GM12872 (cell line): ENCODE data around the gene APBA2.

Experiments
- TF ChIP-seq, protein P1 (sequence below): IDR thresholded peaks from 3 replicates; pipeline ENCODE4 v1.5.1; 2011; ENCODE audit warnings: low read depth, mild to moderate bottlenecking, low read length, moderate library complexity; ENCODE audit not compliant: insufficient read depth

Gene APBA2

DNA sequence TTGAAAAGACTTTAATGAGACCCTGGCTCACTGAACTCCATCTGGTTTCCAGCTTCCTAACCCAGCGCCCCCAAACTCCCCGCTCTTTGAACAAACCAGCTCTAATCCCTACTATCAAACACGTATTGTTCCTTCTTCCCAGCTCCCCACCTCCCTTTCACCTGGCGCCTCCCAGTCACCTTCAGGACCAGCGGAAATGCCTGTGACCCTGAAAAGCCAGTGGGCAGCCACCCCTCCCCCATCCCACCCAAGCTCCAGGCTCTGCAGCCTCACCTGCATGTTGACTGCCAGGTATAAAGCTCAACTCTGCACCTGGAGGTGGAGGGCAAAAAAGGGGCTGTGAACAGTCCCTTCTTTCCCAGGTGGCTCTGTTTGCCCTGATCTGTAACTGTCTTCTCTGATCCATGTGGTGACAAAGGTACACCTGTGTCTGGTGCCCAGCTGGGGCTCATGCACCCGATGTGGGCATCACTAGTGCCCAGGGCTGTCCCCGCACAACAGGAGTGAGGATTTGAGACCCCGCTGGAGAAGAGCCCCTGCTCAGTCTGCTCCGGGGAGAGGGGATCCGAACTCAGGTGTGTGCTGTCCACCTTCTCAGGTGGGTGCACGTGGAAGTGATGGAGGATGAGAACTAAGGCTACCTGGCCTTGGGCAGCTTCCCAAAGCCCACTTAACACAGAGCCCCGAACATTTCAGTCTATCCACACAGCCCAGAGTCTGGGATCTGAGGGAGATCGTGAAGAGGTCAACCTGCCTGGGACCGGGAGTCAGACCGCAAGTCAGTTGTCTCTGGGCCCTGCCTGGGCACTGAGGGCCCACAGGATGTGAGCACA is 254.9 kb downstream of the APBA2 start:
- TF ChIP-seq, protein P1, sequence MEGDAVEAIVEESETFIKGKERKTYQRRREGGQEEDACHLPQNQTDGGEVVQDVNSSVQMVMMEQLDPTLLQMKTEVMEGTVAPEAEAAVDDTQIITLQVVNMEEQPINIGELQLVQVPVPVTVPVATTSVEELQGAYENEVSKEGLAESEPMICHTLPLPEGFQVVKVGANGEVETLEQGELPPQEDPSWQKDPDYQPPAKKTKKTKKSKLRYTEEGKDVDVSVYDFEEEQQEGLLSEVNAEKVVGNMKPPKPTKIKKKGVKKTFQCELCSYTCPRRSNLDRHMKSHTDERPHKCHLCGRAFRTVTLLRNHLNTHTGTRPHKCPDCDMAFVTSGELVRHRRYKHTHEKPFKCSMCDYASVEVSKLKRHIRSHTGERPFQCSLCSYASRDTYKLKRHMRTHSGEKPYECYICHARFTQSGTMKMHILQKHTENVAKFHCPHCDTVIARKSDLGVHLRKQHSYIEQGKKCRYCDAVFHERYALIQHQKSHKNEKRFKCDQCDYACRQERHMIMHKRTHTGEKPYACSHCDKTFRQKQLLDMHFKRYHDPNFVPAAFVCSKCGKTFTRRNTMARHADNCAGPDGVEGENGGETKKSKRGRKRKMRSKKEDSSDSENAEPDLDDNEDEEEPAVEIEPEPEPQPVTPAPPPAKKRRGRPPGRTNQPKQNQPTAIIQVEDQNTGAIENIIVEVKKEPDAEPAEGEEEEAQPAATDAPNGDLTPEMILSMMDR = no peak

DNA sequence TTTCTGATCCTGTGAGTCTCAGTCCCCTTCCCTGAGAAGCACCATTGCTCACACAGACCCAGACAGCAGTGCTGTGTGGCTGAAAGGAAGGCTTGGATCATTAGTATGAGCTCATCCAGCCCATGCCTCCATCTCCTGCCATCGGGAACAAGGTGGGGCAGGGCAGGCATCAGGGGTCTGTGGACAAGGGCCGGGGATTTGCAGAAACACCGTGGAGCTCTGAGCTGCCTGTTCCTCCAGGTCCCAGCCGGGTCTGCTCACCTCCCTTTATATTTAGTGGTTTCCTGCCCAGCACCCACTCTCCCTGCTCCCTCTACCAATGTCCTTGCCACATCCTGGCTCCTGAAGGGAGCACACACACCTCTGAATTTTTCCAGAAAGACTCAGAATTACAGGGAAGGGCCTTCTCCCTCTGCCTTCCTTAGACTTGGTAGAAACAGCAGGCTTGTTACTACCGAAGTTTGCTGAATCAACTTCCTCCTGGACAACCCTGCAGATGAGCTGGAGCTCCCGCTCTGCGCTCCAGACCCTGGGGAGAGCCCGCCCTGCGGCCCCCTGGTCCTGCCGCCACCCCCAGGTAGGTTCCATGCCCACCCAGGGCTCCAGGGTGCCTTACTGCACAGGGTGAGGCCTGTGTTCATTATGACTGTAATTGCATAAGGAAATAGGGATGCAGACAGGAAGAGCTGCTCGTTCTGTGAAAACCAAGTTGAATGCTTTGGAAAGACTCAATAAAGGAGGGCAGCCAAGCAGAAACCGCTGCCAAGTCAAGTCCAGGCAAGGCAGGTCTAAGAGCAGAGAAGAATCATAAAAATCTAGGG is 255.7 kb downstream of the APBA2 start:
- TF ChIP-seq, protein P1 = no peak

DNA sequence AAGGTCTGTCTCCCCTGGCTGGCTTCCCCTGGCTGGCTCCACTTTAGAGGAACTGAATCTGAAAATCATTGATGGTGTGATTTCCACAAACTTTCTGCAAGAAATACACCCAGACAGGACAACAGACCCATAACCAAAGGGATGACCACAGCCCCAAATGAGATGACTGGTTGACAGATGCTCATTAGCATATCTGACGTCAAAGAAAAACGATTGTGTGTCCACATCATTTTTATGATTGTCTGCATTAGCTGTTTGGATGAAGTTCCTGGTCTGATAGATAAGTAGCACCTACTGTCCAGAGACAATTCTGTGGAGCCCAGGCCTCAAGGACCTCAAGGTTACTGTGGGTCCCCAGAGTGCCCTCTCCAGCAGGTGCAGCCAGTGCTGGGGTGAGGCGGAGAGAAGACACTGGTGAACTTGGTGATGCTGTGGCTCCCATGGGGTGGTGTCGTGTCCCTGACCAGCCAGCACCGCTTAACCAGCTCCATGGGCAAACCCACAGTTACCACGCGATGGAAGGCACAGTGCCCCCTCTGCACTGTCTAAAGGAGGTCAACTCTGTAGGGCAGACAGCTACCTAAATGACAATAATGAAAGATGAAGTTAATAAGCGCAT is 256.5 kb downstream of the APBA2 start:
- TF ChIP-seq, protein P1 = no peak

DNA sequence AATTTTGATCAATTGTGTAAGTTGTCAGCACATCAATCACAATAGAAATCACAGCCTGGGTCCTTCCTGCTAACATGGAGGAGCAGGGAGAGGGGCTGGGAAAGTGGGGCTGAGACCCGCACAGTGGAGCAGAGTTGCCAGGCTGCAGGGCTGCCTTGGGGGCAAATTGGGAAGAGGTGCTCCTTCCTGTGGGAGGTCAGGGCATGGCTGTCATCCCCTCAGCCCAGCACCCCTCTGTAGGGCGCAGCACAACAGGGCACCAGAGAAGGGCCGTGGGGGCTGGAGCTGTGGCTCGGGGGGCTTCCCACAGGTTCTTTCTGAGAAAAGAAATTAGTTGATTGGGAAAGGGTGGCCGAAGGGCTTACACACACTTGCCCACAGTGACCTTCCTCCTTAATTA is 257.5 kb downstream of the APBA2 start:
- TF ChIP-seq, protein P1 = no peak

DNA sequence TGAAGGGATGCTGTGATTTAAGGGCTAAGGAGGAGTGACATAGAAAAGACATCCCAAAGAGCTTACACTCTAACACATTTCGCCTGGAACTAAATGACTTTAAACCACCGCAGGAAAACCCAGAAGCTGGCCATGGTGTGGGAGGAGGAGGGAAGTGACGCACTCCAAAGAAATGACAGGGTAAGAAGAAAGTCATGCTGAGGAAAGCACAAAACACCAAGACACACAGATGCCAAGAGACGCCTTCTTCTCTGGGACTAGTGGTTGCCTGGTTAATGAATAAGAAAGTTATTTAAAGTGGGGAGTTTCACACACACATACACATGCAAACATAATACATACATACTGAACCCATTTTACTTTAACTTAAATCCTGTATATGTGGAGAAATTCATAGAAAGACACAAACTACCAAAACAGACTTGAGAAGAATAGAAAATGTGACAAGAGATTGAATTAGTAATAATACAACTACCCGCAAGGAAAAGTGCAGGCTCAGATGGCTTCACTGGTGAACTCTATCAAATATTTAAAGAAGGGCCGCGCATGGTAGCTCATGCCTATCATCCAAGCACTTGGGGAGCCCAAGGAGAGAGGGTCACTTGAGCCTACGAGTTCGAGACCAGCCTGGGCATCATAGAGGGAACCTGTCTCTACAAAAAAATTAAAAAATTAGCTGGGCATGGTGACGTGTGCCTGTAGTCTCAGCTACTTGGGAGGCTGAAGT is 258.3 kb downstream of the APBA2 start:
- TF ChIP-seq, protein P1 = no peak

DNA sequence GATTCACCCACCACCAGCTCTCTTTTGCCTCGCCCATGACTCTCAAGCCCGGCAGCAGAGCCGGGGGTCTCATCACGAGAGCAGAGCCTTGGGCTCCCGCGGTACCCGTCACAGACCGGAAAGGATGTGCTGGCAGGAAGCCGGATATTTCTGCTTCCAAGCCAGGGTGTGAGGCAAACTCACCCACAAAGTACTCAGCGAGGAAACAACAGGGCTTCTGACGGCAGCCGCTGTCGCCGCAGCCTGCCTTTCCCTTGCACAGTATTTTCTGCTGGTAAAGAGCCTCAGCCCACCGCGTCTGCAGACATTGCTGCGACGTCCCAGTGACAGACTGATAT is 263.9 kb downstream of the APBA2 start:
- TF ChIP-seq, protein P1 = no peak
